Activated T-helper 17 cell treated with anti-CD3 and anti-CD28 coated beads, Interleukin-2, amount 50 U/mL, for 72 hours (primary cell): ENCODE measurements around the gene ACKR1. TPM values are rescaled to one million over a fixed set of nuclear protein-coding genes. Genes with fewer than 3 reads are reported as not detected.

Experiments
- ATAC-seq: fragments of 150-1000 bp; cut with Tn5 transposase; replicated peaks from 2 replicates; pipeline ENCODE4 v1.10.0; 2021; ENCODE audit warnings: mild to moderate bottlenecking, moderate library complexity
- H3K27ac Mint-ChIP-seq: one replicate; pipeline ENCODE4 v1.8.0; 2022; ENCODE audit warnings: mixed read lengths
- H3K27me3 Mint-ChIP-seq: one replicate; pipeline ENCODE4 v1.8.0; 2022; ENCODE audit warnings: mixed read lengths
- H3K36me3 Mint-ChIP-seq: one replicate; pipeline ENCODE4 v1.8.0; 2022; ENCODE audit warnings: low read depth, mild to moderate bottlenecking, mixed read lengths
- H3K4me1 Mint-ChIP-seq: one replicate; pipeline ENCODE4 v1.8.0; 2022; ENCODE audit warnings: mixed read lengths
- H3K4me3 Mint-ChIP-seq: one replicate; pipeline ENCODE4 v1.8.0; 2022; ENCODE audit warnings: mild to moderate bottlenecking, mixed read lengths
- H3K9me3 Mint-ChIP-seq: one replicate; pipeline ENCODE4 v1.8.0; 2022; ENCODE audit warnings: mixed read lengths
- total RNA-seq, 2 donors: library from RNA; stranded (reverse); gene quantifications; one replicate each; pipeline ENCODE4 v1.2.3, GENCODE V29; 2022

Gene ACKR1
- total RNA-seq, 2 donors from 2014 or later = not detected

DNA sequence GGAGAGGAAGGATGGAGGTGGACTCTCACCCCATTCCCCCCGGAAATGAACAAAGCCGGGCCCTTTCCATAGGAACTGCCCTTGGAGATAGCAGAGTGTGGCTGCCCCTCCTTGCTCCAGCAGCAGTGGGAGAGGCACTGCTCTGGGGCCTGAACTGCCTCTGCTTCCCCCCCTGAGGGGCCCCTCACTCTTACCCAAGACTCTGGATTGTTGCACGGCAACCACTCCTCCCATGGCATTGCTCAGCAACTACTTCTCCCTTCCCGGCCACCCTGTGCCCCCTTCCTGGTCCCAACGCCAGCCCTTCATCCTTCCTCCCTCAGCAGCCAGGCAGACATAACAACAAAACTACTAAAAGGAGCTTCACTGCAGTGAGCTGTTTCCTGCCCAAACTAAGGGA, 3.0 kb upstream of the ACKR1 start:
- H3K36me3 Mint-ChIP-seq = no peaks in the 10 kb centered on the region
- peaks cover 77% of the 10 kb centered on the region for H3K27me3 Mint-ChIP-seq
- H3K9me3 Mint-ChIP-seq = no peaks in the 10 kb centered on the region
- no peak overlapping the region for H3K27ac Mint-ChIP-seq
- no peak overlapping the region for H3K4me3 Mint-ChIP-seq
- H3K4me1 Mint-ChIP-seq = no peaks in the 10 kb centered on the region
- ATAC-seq = no peak

DNA sequence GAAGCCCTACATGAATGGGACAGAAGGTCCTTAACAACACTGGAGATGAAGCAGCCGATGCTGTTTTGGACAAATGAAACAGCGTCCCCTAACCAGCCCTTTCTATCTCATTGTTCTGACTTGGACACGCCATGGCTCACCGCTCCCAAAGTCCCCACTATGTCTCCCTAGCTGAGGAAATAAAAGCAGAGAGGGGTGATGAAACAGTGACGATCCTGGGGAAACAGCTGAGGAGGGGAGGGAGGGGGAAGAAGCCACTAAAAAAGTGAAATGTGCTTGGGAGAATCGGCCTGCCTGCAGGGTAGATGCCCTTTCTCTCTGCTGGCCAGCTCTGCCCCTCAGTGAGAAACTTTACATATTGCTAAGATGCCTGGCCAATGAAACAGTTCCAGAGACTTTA, 1.1 kb upstream of the ACKR1 start:
- no peaks in the 10 kb centered on the region for H3K9me3 Mint-ChIP-seq
- ATAC-seq = no peak
- H3K27ac Mint-ChIP-seq = no peak overlapping the region
- no peak overlapping the region for H3K4me3 Mint-ChIP-seq
- peaks cover 10% of the 10 kb centered on the region for H3K4me1 Mint-ChIP-seq
- peaks cover 77% of the 10 kb centered on the region for H3K27me3 Mint-ChIP-seq
- H3K36me3 Mint-ChIP-seq = no peaks in the 10 kb centered on the region

DNA sequence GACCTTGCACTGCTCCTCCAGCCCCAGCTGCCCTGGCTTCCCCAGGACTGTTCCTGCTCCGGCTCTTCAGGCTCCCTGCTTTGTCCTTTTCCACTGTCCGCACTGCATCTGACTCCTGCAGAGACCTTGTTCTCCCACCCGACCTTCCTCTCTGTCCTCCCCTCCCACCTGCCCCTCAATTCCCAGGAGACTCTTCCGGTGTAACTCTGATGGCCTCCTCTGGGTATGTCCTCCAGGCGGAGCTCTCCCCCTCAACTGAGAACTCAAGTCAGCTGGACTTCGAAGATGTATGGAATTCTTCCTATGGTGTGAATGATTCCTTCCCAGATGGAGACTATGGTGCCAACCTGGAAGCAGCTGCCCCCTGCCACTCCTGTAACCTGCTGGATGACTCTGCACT, 550 bp downstream of the ACKR1 start:
- ATAC-seq = no peak
- H3K4me3 Mint-ChIP-seq = no peak overlapping the region
- H3K9me3 Mint-ChIP-seq = no peaks in the 10 kb centered on the region
- peaks cover 78% of the 10 kb centered on the region for H3K27me3 Mint-ChIP-seq
- no peak overlapping the region for H3K27ac Mint-ChIP-seq
- H3K36me3 Mint-ChIP-seq = no peaks in the 10 kb centered on the region
- H3K4me1 Mint-ChIP-seq = peaks cover 10% of the 10 kb centered on the region

DNA sequence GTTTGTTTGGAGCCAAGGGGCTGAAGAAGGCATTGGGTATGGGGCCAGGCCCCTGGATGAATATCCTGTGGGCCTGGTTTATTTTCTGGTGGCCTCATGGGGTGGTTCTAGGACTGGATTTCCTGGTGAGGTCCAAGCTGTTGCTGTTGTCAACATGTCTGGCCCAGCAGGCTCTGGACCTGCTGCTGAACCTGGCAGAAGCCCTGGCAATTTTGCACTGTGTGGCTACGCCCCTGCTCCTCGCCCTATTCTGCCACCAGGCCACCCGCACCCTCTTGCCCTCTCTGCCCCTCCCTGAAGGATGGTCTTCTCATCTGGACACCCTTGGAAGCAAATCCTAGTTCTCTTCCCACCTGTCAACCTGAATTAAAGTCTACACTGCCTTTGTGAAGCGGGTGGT, 1.4 kb downstream of the ACKR1 start:
- Mint-ChIP-seq H3K4me3 (no peak overlapping the region), H3K27me3 (peaks cover 80% of the 10 kb centered on the region), H3K9me3 (no peaks in the 10 kb centered on the region), H3K36me3 (no peaks in the 10 kb centered on the region), H3K4me1 (peaks cover 10% of the 10 kb centered on the region), H3K27ac (no peak overlapping the region)
- no peak for ATAC-seq

DNA sequence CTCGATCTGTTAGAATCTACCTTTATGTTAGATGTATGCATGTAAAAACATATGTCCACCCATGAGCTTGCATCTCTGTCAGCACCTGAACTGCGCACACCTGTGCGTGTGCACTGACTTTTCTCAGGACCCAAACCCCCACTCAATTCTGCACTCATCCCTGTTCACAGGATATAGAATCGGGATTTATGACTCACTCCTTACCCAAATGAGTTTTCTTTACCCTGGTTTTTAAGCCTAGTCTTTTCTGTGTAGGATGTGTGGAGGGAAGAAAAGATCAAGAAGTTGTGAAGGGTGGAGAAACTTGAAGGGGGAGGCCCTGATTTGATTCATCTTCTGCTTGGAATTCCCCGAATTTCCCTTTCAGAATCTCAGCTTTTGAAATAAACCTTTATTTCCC, 2.4 kb downstream of the ACKR1 start:
- H3K9me3 Mint-ChIP-seq = no peaks in the 10 kb centered on the region
- H3K27me3 Mint-ChIP-seq = peaks cover 80% of the 10 kb centered on the region
- H3K27ac Mint-ChIP-seq = no peak overlapping the region
- H3K4me3 Mint-ChIP-seq = no peak overlapping the region
- no peaks in the 10 kb centered on the region for H3K36me3 Mint-ChIP-seq
- peak; percentile 80 for ATAC-seq
- peaks cover 10% of the 10 kb centered on the region for H3K4me1 Mint-ChIP-seq

DNA sequence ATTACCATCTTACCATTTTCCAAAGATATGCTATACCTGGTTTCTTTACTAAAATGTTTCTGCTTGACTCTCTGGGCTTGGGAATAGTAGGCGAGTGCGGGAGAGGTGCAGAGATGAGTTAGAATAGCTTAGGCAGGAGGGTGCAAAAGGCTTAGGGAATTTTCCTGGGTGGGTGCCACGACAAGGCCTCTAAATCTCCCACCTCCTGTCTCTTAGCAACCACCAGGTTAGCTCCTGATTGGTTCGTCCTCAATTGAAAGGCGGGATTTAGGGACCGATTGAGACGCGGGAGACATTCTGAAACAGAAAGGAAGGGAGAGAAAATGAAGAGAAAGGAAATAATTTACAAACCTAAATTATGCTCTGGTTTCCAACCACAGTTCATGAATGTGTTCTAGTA, 3.1 kb downstream of the ACKR1 start:
- no peak for ATAC-seq
- H3K4me3 Mint-ChIP-seq = no peak overlapping the region
- no peaks in the 10 kb centered on the region for H3K36me3 Mint-ChIP-seq
- H3K27ac Mint-ChIP-seq = no peak overlapping the region
- H3K4me1 Mint-ChIP-seq = peaks cover 10% of the 10 kb centered on the region
- peaks cover 80% of the 10 kb centered on the region for H3K27me3 Mint-ChIP-seq
- no peaks in the 10 kb centered on the region for H3K9me3 Mint-ChIP-seq

DNA sequence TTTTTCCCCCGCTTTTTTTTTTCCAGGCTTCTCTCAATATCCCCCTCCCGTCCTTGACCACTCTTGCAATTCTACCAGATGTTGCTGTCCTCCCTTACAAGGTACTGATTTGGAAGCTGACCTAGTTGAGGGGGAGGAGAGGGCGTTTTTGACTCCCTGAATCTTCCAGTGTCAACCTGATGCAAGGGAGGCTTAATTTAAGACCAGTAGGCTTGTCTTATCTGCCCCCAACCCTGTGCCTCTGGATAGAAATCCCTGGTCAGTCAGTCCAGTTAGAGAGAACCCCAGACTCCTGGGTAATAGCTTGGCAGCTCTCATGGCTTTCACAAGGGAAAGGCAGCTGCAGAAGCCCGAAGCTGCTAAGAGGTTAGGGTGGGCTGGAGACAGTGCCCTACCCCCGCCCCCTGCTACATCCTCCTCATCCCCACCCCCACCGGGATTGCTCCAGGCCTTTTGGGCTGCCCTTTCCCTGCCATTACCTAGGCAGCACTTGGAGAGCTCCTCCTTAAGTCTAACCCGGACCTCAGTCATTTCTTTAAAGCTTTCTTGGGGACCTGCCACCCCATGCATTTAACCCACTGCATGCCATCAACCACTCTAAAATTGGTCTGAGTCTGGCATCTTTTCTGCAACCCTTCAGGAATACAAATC, 3.6 kb downstream of the ACKR1 start:
- no peaks in the 10 kb centered on the region for H3K36me3 Mint-ChIP-seq
- no peak overlapping the region for H3K27ac Mint-ChIP-seq
- H3K9me3 Mint-ChIP-seq = no peaks in the 10 kb centered on the region
- no peak for ATAC-seq
- H3K4me1 Mint-ChIP-seq = peaks cover 10% of the 10 kb centered on the region
- H3K4me3 Mint-ChIP-seq = no peak overlapping the region
- H3K27me3 Mint-ChIP-seq = peaks cover 76% of the 10 kb centered on the region

DNA sequence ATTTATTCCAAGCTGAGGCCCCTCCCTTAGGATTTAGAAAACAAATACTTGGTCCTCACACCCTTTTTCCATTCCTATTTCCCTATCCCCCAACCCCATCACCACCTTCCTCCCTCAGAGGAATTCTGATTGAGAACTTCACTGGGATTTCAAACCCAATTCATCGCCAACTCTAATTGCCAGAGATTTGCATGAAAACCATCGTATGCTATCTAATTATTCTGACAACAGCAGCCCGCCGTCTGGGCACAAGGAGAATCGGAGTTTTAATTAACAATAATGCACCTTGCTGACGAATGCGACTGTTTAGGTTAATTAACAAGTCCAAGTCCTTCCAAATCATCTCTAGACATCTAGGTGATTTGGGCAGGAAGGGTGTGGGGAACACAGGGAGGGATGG, 4.4 kb downstream of the ACKR1 start:
- peaks cover 10% of the 10 kb centered on the region for H3K4me1 Mint-ChIP-seq
- no peak for ATAC-seq

DNA sequence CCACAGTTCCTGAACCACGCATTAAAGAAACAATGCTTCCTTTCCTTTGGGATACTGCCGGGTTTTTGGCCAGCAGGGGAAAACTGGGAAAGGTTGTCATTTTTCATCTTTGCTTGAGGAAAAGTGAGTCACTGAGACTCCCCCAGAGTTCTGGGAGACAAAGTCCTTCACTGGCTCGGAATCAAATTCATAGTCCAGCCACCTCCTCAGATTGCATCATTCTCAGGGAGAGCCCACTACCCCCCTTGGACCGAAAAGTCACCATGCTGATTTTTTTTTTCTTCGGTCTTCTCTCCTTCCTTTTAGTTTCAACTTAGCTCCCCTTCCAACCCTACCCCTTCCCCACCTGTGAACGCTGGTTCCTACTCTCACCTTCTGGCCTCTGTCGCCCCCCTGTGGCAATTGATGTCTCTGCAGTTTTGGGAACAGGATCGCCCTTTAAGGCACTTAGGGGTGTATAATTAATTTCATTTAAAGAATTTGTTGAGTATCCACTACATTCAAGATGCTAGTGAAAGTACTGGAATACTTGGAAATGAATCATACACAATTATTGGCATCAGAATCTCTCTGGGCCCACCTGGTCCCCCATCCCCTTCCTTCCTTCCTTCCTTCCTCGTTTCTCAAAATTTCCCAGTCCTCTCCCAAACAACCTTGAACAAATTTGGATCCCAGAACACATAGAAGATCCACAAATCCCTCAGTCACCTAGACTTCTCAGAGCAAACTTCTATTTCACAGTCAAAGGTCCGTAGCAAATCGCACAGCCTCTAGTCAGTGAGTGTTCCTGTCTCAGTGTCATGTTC, 6.9 kb downstream of the ACKR1 start:
- Mint-ChIP-seq H3K36me3 (no peaks in the 10 kb centered on the region), H3K27me3 (peaks cover 62% of the 10 kb centered on the region), H3K27ac (no peak overlapping the region), H3K4me3 (no peak overlapping the region), H3K4me1 (peaks cover 10% of the 10 kb centered on the region), H3K9me3 (no peaks in the 10 kb centered on the region)
- no peak for ATAC-seq

More for the DNA sequence above, 4.4 kb downstream of the ACKR1 start:
- no peak overlapping the region for H3K27ac Mint-ChIP-seq
- H3K9me3 Mint-ChIP-seq = no peaks in the 10 kb centered on the region
- no peaks in the 10 kb centered on the region for H3K36me3 Mint-ChIP-seq
- peaks cover 69% of the 10 kb centered on the region for H3K27me3 Mint-ChIP-seq
- H3K4me3 Mint-ChIP-seq = no peak overlapping the region

DNA sequence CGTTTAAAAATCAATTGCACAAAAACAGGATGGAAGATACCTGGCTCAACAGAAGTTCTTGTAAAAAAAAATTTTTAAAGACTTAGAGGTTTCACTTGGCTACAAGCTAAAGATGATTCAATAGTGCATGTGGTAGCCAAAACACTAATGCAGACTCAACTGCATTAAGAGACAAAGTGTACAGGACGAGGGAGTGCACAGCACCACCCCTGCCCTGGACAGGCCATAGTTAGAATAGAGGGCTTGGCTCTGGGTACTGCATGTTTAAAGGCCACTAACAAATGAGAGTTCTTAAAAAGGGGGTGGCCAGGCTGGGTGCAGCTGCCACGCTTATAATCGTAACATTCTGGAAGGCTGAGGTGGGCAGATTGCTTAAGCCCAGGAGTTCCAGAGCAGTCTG, 7.9 kb downstream of the ACKR1 start:
- H3K4me3 Mint-ChIP-seq = no peak overlapping the region
- H3K27me3 Mint-ChIP-seq = peaks cover 66% of the 10 kb centered on the region
- no peaks in the 10 kb centered on the region for H3K9me3 Mint-ChIP-seq
- ATAC-seq = no peak
- H3K36me3 Mint-ChIP-seq = no peaks in the 10 kb centered on the region
- no peak overlapping the region for H3K27ac Mint-ChIP-seq
- H3K4me1 Mint-ChIP-seq = peaks cover under 1% of the 10 kb centered on the region

DNA sequence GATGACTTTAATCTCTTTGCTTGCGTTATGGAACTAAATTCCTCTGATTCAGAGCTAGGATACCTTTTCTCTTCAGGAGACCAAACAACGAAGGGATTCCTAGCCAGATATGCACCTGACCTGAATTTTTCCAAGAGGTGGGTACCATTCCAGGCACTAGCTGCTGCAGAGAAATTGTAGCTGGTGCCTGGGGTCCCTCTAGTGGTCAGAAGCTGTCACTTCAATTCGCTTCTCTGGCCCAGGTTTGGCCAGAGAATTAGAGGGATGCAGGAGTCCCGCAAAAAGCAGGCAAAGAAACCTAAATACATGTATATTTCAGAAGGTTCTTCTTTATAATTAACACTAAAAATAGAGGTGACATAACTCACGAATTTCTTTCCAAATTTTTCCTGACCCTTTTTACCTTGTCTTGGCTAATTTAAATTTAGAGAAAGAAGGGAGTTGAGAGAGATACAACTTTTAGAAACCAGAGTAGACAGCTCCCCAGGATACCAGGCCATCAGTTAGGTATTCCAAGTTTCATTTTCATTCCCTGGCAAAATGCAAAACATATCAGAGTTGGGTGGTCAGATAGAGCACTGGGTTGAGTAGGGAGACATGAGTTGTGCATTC, 9.6 kb downstream of the ACKR1 start:
- no peaks in the 10 kb centered on the region for H3K9me3 Mint-ChIP-seq
- peaks cover 58% of the 10 kb centered on the region for H3K27me3 Mint-ChIP-seq
- H3K36me3 Mint-ChIP-seq = no peaks in the 10 kb centered on the region
- peak; percentile 51 for ATAC-seq
- no peaks in the 10 kb centered on the region for H3K4me1 Mint-ChIP-seq
- H3K27ac Mint-ChIP-seq = no peak overlapping the region
- no peak overlapping the region for H3K4me3 Mint-ChIP-seq

DNA sequence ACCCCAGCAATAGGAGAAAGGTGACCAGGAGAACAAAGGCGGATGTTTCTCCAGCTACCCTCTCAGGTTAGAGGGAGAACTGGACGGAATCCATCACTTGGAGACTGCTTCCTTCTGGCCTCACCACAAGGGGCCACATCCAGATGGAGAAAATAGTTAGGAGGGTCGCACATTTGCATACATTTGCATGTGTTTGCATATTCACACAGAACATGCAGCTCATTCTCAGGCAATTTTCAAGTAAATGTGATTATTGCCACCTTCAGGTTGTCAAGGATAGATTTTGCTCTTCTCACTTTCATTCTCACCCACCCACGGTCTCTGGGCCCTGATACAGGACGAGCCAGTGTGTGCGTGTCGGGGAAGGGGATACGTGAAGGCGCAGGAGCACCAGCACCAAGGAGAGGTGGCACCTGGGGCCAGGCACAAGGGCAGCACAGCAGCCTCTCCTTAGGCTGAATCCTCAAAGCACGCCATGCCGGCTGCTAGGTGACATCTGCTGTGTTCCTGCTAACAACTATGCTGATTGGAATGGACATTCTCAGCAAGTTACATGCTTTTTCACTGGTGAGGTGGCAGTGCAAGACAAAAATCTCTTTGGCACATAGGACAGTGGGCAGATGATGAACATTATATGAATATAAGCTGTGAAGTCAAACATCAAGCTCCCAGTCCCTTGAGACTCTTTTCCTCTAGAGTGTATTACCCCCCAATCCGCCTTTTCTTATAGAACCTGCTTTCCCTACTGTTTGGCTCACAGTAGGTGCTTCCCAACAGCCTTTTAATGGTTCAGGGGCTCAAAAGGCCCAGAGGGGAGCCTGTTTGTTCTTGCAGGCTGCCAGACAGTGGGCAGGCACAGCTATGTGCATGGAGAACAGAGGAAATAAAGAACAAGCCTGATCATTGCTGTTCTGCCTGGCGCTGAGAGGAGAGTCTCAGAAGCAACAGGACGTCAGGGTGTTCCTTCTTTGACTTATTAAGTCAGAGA, 14.3 kb downstream of the ACKR1 start:
- Mint-ChIP-seq H3K4me3 (no peak overlapping the region), H3K36me3 (no peaks in the 10 kb centered on the region), H3K9me3 (no peaks in the 10 kb centered on the region), H3K27ac (no peak overlapping the region), H3K4me1 (no peaks in the 10 kb centered on the region), H3K27me3 (peaks cover 45% of the 10 kb centered on the region)
- no peak for ATAC-seq

DNA sequence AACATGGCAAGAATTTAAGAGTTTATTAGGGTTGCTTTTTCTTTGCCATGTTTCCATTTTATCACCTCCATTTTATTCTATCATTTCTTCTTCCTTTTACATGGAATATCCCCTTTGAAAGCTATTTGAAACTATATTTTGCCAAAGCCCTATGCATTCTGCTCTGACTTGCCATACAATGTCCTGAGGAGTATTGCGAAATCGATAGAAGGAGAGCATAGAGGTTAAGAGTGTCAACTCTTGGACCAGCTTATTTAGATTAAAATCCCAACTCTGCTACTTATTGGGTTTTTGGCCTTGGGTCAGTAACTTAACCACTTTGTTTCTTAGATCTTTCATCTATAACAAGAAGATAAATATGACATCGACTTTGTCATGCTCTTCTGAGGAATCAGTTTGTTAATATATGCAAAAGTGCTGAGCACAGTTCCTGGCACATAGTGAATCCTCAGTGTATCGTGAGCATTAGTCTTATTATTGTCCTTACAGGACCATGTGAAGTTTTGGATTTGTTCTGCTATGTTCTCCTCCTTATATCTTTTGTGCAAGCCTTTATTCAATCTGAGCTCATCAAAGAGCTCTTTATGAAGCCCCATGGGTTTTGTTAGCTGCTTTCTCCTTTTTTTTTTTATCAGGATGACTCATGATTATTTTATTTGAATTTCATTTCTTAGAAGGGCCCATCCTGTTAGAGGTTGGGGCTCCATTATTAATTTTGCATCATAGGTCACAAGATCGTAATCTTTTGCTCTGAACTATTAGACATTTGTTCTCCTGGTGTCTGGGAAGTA, 17.6 kb downstream of the ACKR1 start:
- Mint-ChIP-seq H3K4me3 (no peak overlapping the region), H3K4me1 (no peaks in the 10 kb centered on the region)

More for the DNA sequence above, 17.6 kb downstream of the ACKR1 start:
- H3K27ac Mint-ChIP-seq = no peak overlapping the region
- no peak for ATAC-seq
- H3K9me3 Mint-ChIP-seq = no peaks in the 10 kb centered on the region
- peaks cover 40% of the 10 kb centered on the region for H3K27me3 Mint-ChIP-seq
- no peaks in the 10 kb centered on the region for H3K36me3 Mint-ChIP-seq
